Calu3 (cell line): ENCODE results near the gene TNIK. TPM values are rescaled to one million over a fixed set of nuclear protein-coding genes. Genes with fewer than 3 reads are reported as not detected.

Source experiments
- BruUV-seq: library from RNA; stranded (reverse); fragments of 400-500 nt; replicated peaks from 2 replicates; lab custom pipeline; 2021; lab: Mats Ljungman, UMichigan
- CTCF ChIA-PET: fragments of 300-600 bp; sonication (Branson Sonifier 250); formaldehyde crosslinking; loops from one replicate; lab custom pipeline; 2022; ENCODE audit warnings: antibody characterized with exemption; lab: Charles Lee
- DNase-seq: peaks from one replicate; pipeline ENCODE4 v3.0.0; 2022
- H3K27ac Mint-ChIP-seq: one replicate; pipeline ENCODE4 v1.8.0; 2022; ENCODE audit warnings: mixed read lengths; ENCODE audit not compliant: unreplicated experiment
- H3K27me3 Mint-ChIP-seq: one replicate; pipeline ENCODE4 v1.8.0; 2022; ENCODE audit warnings: mixed read lengths; ENCODE audit not compliant: unreplicated experiment
- H3K36me3 Mint-ChIP-seq: one replicate; pipeline ENCODE4 v1.8.0; 2022; ENCODE audit warnings: mild to moderate bottlenecking, moderate library complexity, mixed read lengths; ENCODE audit not compliant: insufficient read depth, unreplicated experiment
- H3K4me1 Mint-ChIP-seq: one replicate; pipeline ENCODE4 v1.8.0; 2022; ENCODE audit warnings: mild to moderate bottlenecking, low read depth, mixed read lengths; ENCODE audit not compliant: unreplicated experiment
- H3K4me3 Mint-ChIP-seq: one replicate; pipeline ENCODE4 v1.8.0; 2022; ENCODE audit warnings: mild to moderate bottlenecking, low read depth, moderate library complexity, mixed read lengths; ENCODE audit not compliant: unreplicated experiment
- H3K9me3 Mint-ChIP-seq: one replicate; pipeline ENCODE4 v1.8.0; 2022; ENCODE audit warnings: low read depth, mixed read lengths; ENCODE audit not compliant: unreplicated experiment
- CTCF ChIP-seq: fragments of 200-600 bp; IDR thresholded peaks from one replicate; pipeline ENCODE4 v1.8.0; 2022; ENCODE audit warnings: antibody characterized with exemption; ENCODE audit not compliant: unreplicated experiment
- intact Hi-C: fragments of 100-400 bp; cut with micrococcal nuclease; formaldehyde crosslinking; loops from one replicate; pipeline ENCODE4 v1.10.0; 2022; ENCODE audit not compliant: unreplicated experiment
- total RNA-seq: library from RNA; stranded (reverse); gene quantifications from 2 replicates; pipeline ENCODE4 v1.2.3, GENCODE V29; 2022

The TNIK gene
- total RNA-seq, 1 experiment from 2014 or later = 19.7 TPM

- no peak overlapping the region for H3K4me3 Mint-ChIP-seq
- intact Hi-C loops = no loop called here
- H3K4me1 Mint-ChIP-seq = no peaks in the 10 kb centered on the region
- no peaks in the 10 kb centered on the region for H3K36me3 Mint-ChIP-seq
- no TSS peak for BruUV-seq
- H3K9me3 Mint-ChIP-seq = no peaks in the 10 kb centered on the region
- no peak overlapping the region for H3K27ac Mint-ChIP-seq
- H3K27me3 Mint-ChIP-seq = no peaks in the 10 kb centered on the region
- DNase-seq = no peak
- CTCF ChIA-PET = interaction anchor here (0.6 kb wide), 1 partner anchor 12 kb away, joined by 4 read pairs; no protein-coding TSS in a partner anchor
- no peak for TF ChIP-seq CTCF
These were observed 30.7 kb upstream of the TNIK start for GRCh38 chr3:171490901-171491300.

GRCh38 chr3:171489348-171489747 lies 29.1 kb upstream of the TNIK start:
- DNase-seq = no peak
- TF ChIP-seq CTCF = no peak
- H3K4me1 Mint-ChIP-seq = no peaks in the 10 kb centered on the region
- intact Hi-C loops = no loop called here
- no peaks in the 10 kb centered on the region for H3K36me3 Mint-ChIP-seq
- CTCF ChIA-PET = no interaction called here
- H3K9me3 Mint-ChIP-seq = no peaks in the 10 kb centered on the region
- no peak overlapping the region for H3K4me3 Mint-ChIP-seq
- H3K27me3 Mint-ChIP-seq = no peaks in the 10 kb centered on the region
- no TSS peak for BruUV-seq
- H3K27ac Mint-ChIP-seq = no peak overlapping the region

GRCh38 chr3:171488479-171488878 lies 28.3 kb upstream of the TNIK start:
- H3K27me3 Mint-ChIP-seq = no peaks in the 10 kb centered on the region
- no peaks in the 10 kb centered on the region for H3K9me3 Mint-ChIP-seq
- no peak for DNase-seq
- BruUV-seq = no TSS peak
- H3K27ac Mint-ChIP-seq = no peak overlapping the region
- H3K4me1 Mint-ChIP-seq = no peaks in the 10 kb centered on the region
- CTCF ChIA-PET = no interaction called here
- TF ChIP-seq CTCF = no peak
- no peaks in the 10 kb centered on the region for H3K36me3 Mint-ChIP-seq
- no peak overlapping the region for H3K4me3 Mint-ChIP-seq
- intact Hi-C loops = no loop called here

GRCh38 chr3:171487382-171487781 lies 27.2 kb upstream of the TNIK start:
- Mint-ChIP-seq H3K27ac (no peak overlapping the region), H3K36me3 (no peaks in the 10 kb centered on the region), H3K4me3 (no peak overlapping the region), H3K27me3 (no peaks in the 10 kb centered on the region), H3K9me3 (no peaks in the 10 kb centered on the region), H3K4me1 (no peaks in the 10 kb centered on the region)
- DNase-seq = no peak
- BruUV-seq = no TSS peak
- CTCF ChIA-PET = no interaction called here
- intact Hi-C loops = no loop called here
- TF ChIP-seq CTCF = no peak
